Effector CD4-positive, alpha-beta T cell (primary cell): ENCODE measurements around the gene ZNF624.
"Not testable (repeated sequence)": the region's sequence is repeated elsewhere in the genome, so short reads cannot be mapped to it uniquely, and the experiment has no call there.

ENCODE experiments used
- DNase-seq: peaks from one replicate; pipeline ENCODE4 v3.0.0-alpha.2; 2020
- total RNA-seq: gene quantifications from one replicate; lab custom pipeline; 2026; lab: John Stamatoyannopoulos, UW

The ZNF624 gene
- total RNA-seq, result 10.1 reads per million, percentile 32 among the genes with 10 or more reads in this experiment

DNA sequence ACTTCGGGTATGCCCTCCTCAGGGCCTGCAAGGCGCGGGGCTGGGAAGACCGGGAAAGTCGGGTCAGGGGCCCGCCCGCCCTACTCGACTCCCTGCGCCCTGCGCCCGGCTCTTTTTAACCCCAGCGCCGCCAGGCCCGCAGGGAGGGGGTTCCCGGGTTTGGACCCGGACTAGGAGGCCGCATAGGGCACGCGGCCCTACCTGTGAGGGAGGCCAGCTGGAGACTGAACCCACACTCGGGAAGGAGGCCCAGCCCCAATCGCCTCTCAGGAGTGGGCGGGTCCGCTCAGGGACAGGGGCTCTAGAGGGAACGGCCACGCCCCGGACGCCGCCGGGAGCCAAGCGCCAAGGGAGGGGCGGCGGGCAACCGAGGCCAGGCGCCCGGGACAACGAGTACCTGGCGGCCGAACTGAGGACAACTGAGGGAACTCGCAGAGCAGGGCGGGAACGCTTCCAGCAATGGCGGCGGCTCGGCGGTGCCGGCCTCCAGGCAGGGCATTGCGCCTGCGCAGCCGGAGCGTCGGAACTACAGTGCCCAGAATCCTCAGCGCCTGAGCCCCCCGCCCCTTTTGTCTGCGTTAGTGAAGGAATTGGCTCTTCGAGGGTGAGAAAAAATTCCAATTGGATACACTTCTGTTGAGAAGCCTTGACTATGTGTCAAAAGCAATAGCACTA lies at the start of gene ZNF624:
Gene ZNF624 (minus strand): TSS at position 484 of the 675 bp plus-strand sequence.
- peak; percentile 80 for DNase-seq

DNA sequence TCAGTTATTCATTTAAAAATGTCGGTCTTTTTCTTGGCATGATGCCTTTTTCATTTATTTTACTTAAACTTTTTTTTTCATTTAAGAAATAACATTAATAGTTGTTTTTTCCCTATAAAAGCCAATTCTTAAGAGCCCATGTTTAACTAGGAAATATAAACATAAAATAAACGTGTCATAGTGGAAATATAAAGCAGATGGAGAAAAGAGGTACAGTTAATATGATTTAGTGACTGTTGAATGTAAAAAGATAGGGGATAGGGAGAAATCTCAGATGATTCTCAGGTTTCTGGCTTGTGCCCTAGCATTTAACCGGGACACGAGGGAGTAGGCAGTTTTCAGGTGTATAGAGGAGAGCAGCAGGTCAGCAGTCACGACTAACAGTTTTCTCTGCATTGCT lies 44.0 kb upstream of the ZNF624 start:
- DNase-seq, result not testable (repeated sequence)

DNA sequence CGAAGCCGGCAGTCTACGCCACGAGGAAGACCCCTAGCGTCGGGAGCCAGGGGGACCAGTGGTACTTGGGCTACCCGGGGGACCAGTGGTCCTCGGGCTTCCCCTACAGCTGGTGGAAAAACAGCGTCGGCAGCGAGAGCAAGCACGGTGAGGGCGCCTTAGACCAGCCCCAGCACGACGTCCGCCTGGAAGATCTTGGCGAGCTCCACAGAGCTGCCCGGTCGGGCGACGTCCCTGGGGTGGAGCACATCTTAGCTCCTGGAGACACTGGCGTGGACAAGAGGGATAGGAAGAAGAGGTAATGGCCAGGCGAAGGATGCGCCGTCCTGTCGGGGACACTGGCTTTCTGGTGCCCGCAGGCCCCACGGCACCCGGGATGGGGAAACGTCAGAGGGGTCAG lies 36.8 kb upstream of the ZNF624 start:
- DNase-seq, result not testable (repeated sequence)

DNA sequence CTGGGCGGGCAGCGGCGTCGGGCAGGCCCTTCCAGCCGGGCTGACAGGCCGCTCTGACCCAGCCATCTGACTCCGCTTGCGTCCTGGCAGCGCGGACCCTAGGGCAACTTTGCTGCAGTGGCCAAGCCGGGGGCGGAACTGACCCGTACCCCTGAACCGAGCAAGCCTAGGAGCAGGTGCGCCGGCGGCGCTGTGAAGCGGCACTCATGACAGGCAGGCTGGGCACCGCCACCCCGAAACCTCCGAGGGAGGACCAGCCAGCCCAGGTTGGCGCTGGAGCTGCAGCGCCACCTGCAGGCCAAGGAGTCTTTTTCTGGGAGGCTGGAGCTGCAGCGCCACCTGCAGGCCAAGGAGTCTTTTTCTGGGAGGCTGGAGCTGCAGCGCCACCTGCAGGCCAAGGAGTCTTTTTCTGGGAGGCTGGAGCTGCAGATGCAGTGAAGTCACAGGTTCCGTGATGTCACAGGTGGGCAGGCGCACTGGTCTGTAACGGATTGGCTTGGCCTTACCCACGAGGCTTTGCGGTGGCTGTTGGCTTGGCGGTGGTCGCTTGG lies 36.2 kb upstream of the ZNF624 start, which contains the start of gene CCDC144A:
Gene CCDC144A (plus strand): TSS at position 511 of the 551 bp plus-strand sequence. CDS start 160 bp downstream, outside the sequence.
- not testable (repeated sequence) for DNase-seq

DNA sequence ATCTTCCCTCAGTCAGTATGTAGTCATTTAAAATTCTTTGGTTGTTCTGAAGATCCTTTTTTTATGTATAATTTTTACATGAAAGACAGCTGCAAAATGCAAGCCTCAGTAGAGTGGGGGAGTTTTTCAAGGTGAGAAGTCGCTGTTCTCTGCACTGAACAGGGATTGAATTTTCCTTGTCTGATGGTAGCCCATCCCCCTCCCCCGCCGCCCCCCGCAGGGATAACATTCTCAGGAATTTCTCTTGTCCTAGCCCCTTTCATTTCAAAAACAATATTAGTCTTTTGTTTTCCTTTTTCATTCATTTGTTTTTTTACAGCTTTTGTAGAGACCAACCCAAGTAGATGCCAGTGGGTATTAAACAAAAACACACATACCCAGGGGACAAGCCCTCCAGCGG lies 33.5 kb upstream of the ZNF624 start:
- not testable (repeated sequence) for DNase-seq

DNA sequence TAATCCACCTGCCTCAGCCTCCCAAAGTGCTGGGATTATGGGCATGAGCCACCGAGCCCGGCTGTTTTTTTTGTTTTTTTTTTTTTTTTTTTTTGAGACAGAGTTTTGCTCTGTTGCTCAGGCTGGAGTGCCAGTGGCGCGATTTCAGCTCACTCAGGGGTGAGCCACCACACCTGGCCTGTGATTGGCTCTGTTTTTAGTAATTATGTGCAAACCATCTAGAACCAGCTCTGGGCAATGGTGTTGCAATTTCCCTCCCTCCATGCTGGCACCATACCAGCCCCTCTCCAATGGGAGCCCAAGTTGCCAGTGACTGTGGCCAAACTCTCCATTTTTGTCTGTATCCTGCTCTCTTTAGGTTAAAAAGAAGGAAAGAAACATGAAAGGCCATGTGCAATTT lies 32.4 kb upstream of the ZNF624 start:
- DNase-seq, result not testable (repeated sequence)

DNA sequence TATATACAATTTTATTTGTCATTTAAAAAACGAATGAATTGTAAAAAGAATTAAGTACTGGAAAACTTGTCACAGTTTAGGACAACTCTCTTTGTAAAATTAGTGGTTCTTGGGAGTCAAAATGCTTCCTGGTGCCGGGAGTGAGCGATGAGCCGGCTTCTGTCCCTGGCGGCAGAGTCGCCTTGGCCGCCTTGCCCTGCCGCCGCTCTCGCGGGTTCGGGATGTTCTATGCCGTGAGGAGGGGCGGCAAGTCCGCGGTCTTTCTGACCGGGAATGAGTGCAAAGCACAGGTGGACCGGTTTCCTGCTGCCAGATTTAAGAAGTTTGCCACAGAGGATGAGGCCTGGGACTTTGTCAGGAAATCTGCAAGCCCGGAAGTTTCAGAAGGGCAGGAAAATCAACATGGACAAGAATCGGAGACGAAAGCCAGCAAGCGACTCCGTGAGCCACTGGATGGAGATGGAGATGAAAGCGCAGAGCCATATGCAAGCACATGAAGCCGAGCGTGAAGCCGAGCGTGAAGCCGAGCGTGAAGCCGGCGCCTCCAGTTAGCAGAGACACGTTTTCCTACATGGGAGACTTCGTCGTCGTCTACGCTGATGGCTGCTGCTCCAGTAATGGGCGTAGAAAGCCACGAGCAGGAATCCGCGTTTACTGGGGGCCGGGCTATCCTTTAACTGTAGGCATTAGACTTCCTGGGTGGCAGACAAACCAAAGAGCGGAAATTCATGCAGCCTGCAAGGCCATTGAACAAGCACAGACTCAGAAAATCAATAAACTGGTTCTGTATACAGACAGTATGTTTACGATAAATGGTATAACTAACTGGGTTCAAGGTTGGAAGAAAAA lies 29.9 kb upstream of the ZNF624 start:
- DNase-seq, result not testable (repeated sequence)

DNA sequence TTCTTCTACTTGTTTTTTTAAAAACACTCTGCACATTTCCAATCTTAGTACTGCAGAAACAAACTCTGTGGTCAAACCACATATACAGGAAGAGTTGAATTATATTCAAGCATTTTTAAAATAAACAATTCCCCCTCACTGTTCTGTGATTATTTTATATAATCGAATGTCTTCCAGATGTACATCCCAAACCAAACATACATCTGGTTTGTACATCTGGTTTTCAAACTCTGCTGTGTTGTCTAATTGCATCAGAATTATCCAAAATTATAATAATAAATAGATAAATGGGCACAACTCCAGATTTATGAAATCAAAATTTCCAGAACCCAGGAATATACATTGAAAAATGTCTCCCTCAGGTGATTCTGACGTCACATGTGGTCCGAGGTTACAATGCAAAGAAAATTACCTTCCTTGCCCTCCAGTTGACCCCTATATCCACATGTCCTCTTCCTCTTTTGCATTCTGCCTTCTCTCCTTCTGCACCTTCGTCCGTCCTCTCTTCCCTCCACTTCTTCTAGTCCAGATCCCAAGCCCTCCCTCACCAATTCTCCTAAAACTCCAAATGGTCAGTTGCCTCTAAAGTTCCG lies 23.1 kb upstream of the ZNF624 start:
- DNase-seq, result no peak

DNA sequence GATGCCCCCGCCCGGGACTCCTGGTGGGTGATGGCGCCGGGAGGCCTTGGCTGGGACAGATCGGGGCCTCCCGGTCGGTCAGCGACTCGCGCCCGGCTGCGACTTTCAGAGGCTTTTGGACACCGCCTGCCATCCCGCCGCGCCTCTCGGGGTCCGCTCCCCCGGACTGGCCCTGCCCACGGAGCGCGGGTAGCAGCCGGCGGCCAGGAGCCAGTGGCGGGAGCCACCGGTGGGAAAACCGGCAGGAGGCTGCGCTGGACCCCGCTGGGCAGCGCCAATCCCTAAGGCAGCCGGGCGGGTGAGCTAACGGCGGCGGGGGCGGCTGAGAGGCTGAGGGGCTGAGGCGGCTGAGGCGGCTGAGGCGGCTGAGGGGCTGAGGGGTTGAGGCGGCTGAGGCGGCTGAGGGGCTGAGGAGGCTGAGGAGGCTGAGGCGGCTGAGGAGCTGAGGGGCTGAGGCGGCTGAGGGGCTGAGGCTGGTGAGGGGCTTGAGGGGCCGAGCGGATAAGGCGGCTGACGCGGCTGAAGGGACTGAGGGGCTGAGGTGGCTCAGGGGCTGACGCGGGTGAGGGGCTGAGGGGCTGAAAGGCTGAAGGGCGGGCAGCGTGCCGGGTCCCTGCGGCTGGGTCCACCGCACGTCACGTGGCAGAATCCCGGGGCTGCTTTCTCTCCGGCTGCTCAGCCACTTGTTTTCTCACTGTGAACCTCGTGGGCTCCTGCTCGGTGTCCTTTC lies 13.4 kb upstream of the ZNF624 start:
- not testable (repeated sequence) for DNase-seq

DNA sequence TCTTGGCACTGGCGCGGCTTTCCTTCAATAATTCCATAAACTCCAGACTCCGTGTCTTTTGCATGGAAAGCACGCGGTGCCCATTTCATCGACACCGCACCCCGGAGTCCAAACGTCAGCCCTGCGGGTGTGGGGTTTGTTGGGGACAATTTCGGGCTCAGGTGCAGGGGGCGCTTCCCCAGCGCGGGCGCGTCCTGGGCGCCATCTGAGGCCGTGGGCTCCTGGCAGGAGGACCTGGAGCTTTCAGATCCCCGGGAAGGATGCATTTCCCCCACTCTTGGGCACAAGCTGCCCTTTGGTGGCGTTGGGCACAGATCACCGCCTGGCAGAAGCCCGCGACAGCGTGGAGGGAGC lies 12.9 kb upstream of the ZNF624 start:
- DNase-seq, result not testable (repeated sequence)

DNA sequence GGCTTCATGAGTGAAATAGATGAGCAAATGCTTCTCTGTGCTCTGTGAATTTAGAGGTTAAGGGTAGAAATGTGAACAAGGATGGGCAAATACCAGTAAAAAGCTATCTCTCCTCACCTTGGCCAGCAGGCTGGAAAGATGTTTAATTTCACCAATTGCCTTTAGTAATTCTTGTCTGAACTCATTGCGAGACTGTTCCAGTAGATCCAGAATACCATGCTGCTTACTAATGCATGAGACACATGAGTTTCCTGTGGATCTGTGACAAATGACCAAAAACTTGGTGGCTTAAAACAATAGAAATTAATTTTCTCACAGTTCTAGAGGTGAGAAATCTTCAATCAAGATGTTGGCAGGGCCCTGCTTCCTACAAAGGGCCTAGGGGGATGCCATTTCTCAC lies 9.3 kb upstream of the ZNF624 start:
- no peak for DNase-seq

DNA sequence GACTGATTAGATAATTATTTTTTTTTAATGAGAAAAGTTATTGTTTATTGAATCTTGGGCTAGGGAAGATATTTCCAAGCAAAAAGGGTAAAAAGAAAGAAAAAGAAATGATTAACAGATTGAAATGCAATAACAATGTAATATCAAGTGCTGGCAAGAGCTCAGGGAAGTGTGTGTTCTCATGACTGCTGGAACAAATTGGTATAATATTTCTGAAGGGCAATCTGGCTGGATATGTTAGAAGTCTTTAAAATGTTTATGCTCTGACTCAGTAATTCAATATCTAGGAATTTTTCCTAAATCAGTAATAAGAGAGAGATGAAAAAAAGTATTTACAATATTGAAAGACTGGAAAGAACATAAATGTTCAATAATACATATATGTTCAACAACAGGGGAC lies 7.6 kb upstream of the ZNF624 start:
- no peak for DNase-seq

DNA sequence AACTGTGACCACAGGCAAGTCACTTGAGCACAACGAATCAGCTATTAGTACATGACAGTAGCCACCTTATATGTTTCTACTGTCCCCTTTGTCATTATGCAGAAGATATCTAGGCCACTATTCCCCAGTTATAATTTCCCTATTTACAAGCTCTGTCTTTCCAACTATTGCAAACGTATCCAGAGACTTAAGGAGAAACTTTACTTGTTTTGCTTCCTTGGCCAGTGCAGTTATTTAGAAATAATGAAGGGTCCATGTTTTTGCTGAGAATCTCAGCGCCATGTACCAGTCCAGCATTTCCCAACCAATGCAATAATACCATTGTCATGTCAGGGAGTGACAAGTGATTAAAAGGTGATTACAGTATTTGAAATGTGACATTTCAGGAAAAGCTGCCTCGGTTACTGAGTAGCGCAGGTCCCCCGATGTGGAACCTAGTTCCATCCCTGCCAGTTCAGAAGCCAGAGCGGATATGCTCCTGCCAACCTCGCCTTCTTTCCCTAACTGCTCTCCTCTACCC lies 743 bp downstream of the ZNF624 start:
- DNase-seq, result no peak

DNA sequence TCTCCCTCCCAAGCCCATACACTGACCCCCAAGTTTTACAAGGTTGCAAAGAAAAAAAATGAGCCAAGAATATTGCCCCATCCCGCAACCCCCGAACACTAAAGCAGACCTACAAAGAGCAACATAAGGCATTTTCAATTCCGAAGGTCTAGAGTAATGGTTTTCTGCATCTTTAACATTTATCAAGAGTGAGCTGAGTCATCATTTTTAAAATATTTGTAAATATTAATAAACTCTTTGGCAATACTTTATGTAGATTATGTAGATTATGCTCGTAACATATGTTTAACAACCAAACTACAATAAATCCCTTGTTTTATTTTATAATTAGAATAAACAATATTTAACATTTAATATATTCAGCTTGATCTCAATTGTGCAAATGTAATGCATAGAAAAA lies 1.4 kb downstream of the ZNF624 start:
- no peak for DNase-seq

DNA sequence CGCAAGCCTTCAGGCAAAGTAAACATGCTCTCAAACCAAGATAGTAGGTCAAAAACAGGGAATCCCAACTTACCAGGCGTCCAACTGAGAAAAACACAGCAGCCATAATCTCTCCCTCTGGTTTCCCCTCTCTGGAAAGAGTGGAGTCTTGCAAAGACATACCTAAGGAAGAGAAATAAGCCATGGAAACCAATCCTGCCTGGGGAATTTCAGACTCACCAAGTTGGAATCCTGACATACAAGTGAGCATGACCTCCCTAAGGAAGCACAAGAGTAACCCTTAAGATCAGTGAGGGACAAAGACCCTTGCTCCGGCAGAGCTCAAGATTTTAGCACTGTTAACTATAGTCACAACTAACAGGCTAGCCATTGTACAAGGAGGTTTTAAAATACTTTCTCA lies 4.1 kb downstream of the ZNF624 start:
- no peak for DNase-seq

DNA sequence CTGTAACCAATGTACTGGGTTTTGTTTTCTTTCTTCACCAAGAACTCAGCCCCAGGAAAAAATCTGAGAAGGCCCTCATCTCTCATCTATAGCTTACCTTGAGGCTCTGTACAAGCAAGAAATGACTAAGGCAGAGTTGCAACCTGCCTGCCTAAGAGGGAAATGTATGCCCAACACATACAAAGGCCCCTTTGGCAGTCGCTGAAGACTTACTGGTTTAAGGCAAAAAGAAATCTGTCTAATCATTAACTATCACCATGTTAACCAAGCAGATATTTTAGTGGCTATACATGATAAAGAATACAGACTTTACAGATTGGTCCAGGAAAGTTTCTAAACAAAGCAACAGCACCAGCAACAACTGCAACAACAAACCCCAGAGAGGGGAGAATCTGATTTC lies 14.2 kb downstream of the ZNF624 start:
- DNase-seq, result no peak

DNA sequence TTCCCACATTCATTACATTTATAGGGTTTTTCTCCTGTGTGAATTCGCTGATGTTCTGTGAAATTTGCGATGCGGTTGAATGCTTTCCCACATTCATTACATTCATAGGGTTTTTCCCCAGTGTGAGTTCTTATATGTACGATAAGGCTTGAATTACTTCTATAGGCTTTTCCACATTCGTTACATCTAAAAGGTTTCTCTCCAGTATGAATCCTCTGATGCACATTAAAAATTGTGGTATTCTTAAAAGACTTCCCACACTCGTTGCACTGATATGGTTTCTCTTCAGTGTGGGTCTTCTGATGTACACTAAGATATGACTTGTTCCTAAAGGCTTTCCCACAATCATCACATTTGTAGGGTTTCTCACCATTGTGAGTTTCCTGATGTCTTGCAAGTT lies 30.4 kb downstream of the ZNF624 start:
- DNase-seq, result no peak

DNA sequence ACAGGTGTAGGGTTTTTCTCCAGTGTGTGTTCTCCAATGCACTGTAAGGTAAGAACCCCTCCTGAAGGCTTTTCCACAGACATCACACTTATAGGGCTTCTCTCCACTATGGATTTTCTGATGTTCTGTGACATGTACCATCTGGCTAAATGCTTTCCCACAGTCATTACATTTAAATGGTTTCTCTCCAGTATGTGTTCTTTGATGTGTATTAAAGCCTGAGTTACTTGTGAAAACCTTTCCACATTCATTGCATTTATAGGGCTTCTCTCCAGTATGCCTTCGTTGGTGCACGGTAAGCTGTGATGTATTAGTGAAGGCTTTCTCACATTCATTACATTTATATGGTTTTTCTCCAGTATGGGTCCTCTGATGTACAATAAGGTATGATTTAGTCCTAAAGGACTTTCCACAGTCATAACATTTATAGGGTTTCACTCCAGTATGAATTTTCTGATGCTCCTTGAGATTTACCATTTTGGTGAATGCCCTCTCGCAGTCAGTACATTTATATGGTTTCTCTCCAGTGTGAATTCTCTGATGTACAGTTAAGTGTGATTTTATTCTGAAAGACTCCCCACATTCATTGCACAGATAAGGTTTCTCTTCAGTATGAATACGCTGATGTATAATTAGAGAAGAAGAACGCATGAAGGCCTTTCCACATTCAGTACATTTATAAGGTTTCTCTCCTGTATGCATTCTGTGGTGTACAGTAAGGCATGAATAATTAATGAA lies 30.9 kb downstream of the ZNF624 start:
- no peak for DNase-seq

DNA sequence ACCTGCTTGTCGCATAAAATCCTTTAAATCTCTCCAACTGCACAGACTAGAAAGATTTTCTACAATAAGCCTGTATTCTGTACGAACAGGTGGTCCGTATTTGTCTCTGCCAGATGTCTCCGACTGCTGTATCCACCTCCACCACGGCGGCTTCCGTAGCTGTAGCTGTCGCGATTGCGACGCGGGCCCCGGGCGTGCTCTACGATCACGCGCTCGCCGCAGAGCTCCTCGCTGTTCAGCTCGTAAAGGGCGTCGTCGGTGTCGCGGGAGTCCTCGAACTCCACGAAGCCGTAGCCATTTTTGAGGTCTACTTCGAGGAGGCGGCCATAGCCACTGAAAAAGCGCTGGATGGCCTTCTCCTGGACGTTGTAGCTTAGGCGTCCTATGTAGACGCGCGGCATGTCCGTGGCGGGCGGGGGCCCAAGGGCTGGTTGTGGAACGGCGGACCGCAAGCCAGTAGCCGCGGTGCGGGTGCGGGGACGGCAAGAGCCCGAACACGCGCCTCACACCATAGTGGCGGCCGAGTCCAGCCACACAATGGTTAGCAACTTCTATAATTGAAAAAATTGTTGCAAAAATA lies 36.1 kb downstream of the ZNF624 start:
- no peak for DNase-seq

DNA sequence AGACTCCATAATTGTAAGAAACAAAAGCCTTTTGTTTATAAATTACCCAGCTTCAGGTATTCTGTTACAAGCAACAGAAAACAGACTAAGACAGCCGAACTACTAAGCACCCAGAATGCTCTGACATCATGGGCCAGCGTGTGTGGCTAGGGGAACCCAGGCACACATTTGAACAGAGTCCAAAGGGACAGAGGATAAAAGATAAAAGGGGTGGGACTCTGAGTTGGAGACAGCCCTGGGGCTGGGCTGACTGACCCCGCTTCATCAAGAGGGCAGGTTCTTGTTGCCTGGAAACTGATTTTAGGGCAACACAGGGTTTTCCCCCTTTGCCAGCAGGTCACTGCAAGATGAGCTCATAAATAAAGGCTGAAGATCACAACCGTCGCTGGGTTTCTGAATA lies 54.1 kb downstream of the ZNF624 start:
- DNase-seq, result no peak
